ENCODE results near the gene GPX4.
A peak's percentile ranks its signal among the peaks of the same experiment; 100 is the strongest.

GPX4 gene

DNA sequence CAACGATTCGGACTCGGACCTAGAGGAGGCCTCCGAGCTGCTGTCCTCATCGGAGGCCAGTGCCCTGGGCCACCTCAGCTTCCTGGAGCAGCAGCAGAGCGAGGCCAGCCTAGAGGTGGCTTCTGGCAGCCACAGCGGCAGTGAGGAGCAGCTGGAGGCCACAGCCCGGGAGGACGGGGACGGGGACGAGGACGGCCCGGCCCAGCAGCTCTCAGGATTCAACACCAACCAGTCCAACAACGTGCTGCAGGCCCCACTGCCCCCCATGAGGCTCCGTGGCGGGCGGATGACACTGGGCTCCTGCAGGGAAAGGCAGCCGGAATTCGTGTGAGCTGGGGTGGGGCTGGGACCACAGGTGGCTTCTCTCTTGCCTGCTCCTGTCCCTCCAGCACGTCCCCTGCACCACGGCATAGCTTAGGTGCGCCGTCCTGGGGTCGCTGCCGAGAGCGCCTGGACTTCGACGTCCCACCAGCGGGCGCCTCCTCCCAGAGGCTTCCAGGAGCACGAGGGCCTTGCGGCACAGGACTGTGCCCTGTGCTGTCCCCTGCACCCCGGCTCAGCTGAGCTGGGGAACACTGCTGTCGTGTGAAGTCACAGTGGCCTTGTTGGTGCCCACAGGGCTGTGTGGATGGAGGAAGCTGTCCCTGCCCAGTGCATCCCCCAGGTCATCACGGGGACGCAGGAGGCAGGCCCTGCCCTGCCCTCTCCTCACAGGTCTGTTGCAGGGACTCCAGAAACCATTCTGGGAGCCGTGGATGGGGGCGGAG lies 17.9 kb upstream of the GPX4 start:
- TF ChIP-seq, protein P1, sequence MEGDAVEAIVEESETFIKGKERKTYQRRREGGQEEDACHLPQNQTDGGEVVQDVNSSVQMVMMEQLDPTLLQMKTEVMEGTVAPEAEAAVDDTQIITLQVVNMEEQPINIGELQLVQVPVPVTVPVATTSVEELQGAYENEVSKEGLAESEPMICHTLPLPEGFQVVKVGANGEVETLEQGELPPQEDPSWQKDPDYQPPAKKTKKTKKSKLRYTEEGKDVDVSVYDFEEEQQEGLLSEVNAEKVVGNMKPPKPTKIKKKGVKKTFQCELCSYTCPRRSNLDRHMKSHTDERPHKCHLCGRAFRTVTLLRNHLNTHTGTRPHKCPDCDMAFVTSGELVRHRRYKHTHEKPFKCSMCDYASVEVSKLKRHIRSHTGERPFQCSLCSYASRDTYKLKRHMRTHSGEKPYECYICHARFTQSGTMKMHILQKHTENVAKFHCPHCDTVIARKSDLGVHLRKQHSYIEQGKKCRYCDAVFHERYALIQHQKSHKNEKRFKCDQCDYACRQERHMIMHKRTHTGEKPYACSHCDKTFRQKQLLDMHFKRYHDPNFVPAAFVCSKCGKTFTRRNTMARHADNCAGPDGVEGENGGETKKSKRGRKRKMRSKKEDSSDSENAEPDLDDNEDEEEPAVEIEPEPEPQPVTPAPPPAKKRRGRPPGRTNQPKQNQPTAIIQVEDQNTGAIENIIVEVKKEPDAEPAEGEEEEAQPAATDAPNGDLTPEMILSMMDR (IDR thresholded peaks at IDR 0.05; ENCODE audit: poor library complexity, severe bottlenecking): no peak
- DNase-seq (ENCODE audit: low spot score) (peak; percentile 48), ATAC-seq (ENCODE audit: low read depth) (no peak)
- Histone ChIP-seq H3K36me3 (ENCODE audit: low read depth) (peaks cover 24% of the 10 kb centered on the region), H3K4me3 (ENCODE audit: severe bottlenecking) (no peak overlapping the region), H3K9me3 (ENCODE audit: severe bottlenecking) (no peaks in the 10 kb centered on the region), H3K4me1 (ENCODE audit: insufficient read depth, poor library complexity, severe bottlenecking) (peaks cover 3% of the 10 kb centered on the region), H3K27me3 (ENCODE audit: insufficient read depth, poor library complexity, severe bottlenecking) (no peaks in the 10 kb centered on the region), H3K27ac (ENCODE audit: poor library complexity, severe bottlenecking) (no peak overlapping the region)

DNA sequence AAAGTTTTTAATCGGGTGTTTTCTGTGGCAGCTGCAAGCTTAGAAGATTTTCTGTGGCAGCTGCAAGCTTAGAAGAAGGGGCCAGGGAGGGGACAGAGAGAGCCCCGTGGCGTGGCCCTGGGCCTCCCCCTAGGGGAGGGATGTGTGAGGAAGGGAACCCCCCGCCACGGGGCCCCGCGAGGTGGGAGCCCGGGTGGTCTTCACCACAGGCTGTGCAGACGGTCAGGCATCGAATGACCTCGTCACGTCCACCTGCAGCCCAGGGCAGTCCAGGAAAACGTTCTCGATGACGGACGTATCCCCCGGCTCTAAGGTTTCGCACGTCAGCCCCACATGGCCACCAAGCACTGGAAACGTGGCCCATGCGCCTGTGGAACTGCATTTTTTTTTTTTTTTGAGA lies 17.2 kb upstream of the GPX4 start:
- Histone ChIP-seq H3K27ac (ENCODE audit: poor library complexity, severe bottlenecking) (no peak overlapping the region), H3K9me3 (ENCODE audit: severe bottlenecking) (no peaks in the 10 kb centered on the region), H3K4me1 (ENCODE audit: insufficient read depth, poor library complexity, severe bottlenecking) (peaks cover 2% of the 10 kb centered on the region), H3K4me3 (ENCODE audit: severe bottlenecking) (no peak overlapping the region), H3K36me3 (ENCODE audit: low read depth) (peaks cover 29% of the 10 kb centered on the region), H3K27me3 (ENCODE audit: insufficient read depth, poor library complexity, severe bottlenecking) (no peaks in the 10 kb centered on the region)
- DNase-seq (ENCODE audit: low spot score) (no peak), ATAC-seq (ENCODE audit: low read depth) (no peak)
- TF ChIP-seq, protein P1 (IDR thresholded peaks at IDR 0.05; ENCODE audit: poor library complexity, severe bottlenecking): no peak

DNA sequence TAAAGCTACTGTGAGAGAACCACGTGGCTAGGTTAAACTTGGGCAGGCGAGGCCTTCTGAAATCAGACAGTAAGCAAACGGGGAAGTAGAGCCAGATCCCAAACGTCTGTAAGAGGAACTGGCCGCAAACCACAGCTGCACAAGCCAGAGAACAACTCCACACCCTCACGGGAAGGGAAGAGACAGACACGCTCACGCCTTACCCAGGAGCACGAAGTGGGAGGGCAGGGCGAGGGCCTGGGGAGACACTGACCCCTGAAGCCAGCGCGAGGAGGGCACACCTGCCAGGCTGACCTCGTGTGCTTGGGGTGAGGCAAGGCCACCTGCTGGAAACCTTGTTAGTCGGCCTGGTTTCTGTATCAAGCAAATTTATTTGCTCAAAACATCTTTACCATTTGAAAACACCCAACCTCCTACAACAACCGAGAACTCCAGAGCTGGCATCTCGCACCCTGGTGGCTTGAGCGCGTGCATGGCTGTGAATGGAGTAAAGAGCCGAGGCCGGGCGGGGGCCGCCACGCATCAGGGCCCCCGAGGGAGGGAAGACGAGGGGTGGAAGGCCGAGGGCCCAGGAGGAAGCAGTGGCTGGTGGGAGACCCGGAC lies 15.9 kb upstream of the GPX4 start:
- Histone ChIP-seq H3K27me3 (ENCODE audit: insufficient read depth, poor library complexity, severe bottlenecking) (no peaks in the 10 kb centered on the region), H3K36me3 (ENCODE audit: low read depth) (peaks cover 40% of the 10 kb centered on the region), H3K27ac (ENCODE audit: poor library complexity, severe bottlenecking) (no peak overlapping the region), H3K9me3 (ENCODE audit: severe bottlenecking) (no peaks in the 10 kb centered on the region), H3K4me3 (ENCODE audit: severe bottlenecking) (no peak overlapping the region), H3K4me1 (ENCODE audit: insufficient read depth, poor library complexity, severe bottlenecking) (no peaks in the 10 kb centered on the region)
- no peak for ATAC-seq (ENCODE audit: low read depth)
- TF ChIP-seq, protein P1 (IDR thresholded peaks at IDR 0.05; ENCODE audit: poor library complexity, severe bottlenecking): no peak
- no peak for DNase-seq (ENCODE audit: low spot score)

DNA sequence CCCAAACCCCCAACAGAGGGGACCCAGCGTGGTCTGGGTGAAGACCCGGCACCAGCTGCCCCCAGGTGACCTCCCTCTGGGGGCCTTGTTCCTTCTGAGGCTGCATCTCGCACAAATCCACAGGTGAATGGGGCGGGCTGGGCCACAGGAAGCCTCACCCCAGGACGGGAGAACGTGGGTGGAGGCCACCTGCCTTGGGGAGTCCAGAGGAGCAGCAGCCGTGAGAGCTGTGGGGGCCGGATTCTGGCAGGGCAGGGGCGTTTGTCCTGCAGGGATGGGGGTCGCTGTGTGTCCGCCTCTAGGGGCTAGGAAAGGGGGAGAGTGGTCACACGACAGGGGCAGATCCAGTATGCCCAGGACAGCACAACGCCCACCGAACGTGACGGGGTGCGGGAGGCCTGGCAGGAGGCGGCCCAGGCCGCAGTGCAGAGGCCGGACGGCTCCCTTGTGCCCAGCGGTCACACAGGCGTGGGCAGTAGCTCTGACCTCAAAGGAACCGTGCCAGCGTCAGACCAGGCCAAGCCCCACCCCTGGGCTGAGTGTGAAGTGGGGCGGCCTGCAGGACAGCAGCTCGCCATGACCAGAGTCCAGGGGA lies 15.3 kb upstream of the GPX4 start:
- DNase-seq (ENCODE audit: low spot score) (peak; percentile 45), ATAC-seq (ENCODE audit: low read depth) (no peak)
- H3K36me3 ChIP-seq (ENCODE audit: low read depth): peaks cover 43% of the 10 kb centered on the region
- H3K27ac ChIP-seq (ENCODE audit: poor library complexity, severe bottlenecking): no peak overlapping the region
- TF ChIP-seq, protein P1 (IDR thresholded peaks at IDR 0.05; ENCODE audit: poor library complexity, severe bottlenecking): no peak
- no peaks in the 10 kb centered on the region for H3K4me1 ChIP-seq (ENCODE audit: insufficient read depth, poor library complexity, severe bottlenecking)
- H3K27me3 ChIP-seq (ENCODE audit: insufficient read depth, poor library complexity, severe bottlenecking): no peaks in the 10 kb centered on the region
- H3K4me3 ChIP-seq (ENCODE audit: severe bottlenecking): no peak overlapping the region
- H3K9me3 ChIP-seq (ENCODE audit: severe bottlenecking): no peaks in the 10 kb centered on the region
